Endothelial cell (in vitro differentiated cells): Measurements from ENCODE around the gene UBA5. TPM values are rescaled to one million over a fixed set of nuclear protein-coding genes. Genes with fewer than 3 reads are reported as not detected.
"Not testable (repeated sequence)": the region's sequence is repeated elsewhere in the genome, so short reads cannot be mapped to it uniquely, and the experiment has no call there.

Experiments
- DNase-seq: peaks from one replicate; pipeline ENCODE4 v3.0.0; 2021; ENCODE audit warnings: low spot score
- H3K27ac Mint-ChIP-seq: one replicate; pipeline ENCODE4 v1.8.0; 2021; ENCODE audit warnings: mixed read lengths, inconsistent platforms; ENCODE audit not compliant: unreplicated experiment
- H3K27me3 Mint-ChIP-seq: one replicate; pipeline ENCODE4 v1.8.0; 2021; ENCODE audit warnings: mild to moderate bottlenecking, moderate library complexity, mixed read lengths, inconsistent platforms; ENCODE audit not compliant: unreplicated experiment
- H3K36me3 Mint-ChIP-seq: one replicate; pipeline ENCODE4 v1.8.0; 2021; ENCODE audit warnings: mild to moderate bottlenecking, low read depth, mixed read lengths, inconsistent platforms; ENCODE audit not compliant: unreplicated experiment
- H3K4me1 Mint-ChIP-seq: one replicate; pipeline ENCODE4 v1.8.0; 2021; ENCODE audit warnings: mild to moderate bottlenecking, mixed read lengths, inconsistent platforms; ENCODE audit not compliant: unreplicated experiment
- H3K4me3 Mint-ChIP-seq: one replicate; pipeline ENCODE4 v1.8.0; 2021; ENCODE audit warnings: mild to moderate bottlenecking, mixed read lengths, inconsistent platforms; ENCODE audit not compliant: unreplicated experiment
- H3K9me3 Mint-ChIP-seq: one replicate; pipeline ENCODE4 v1.8.0; 2021; ENCODE audit warnings: mixed read lengths, inconsistent platforms; ENCODE audit not compliant: unreplicated experiment
- CTCF ChIP-seq: fragments of 200-600 bp; sonication (generic); IDR thresholded peaks from one replicate; pipeline ENCODE4 v1.5.0; 2021; ENCODE audit warnings: antibody characterized with exemption; ENCODE audit not compliant: unreplicated experiment
- total RNA-seq: library from RNA; stranded (reverse); fragmentation: NEBNext Ultra II Directional; extraction: Animal tissue kit (Norgen Biotek cat#: 25700); gene quantifications from one replicate; pipeline ENCODE4 v1.2.1, GENCODE V29; 2021; ENCODE audit not compliant: unreplicated experiment

Gene UBA5
- total RNA-seq, 1 donor from 2014 or later, result 53.5 TPM

- H3K4me3 Mint-ChIP-seq, result no peak overlapping the region
Observed at GRCh38 chr3:132638706-132639105, 21.4 kb upstream of the UBA5 start.

GRCh38 chr3:132641427-132641826 lies 18.7 kb upstream of the UBA5 start:
- DNase-seq, H3K4me3 Mint-ChIP-seq, H3K9me3 Mint-ChIP-seq, H3K27me3 Mint-ChIP-seq, H3K27ac Mint-ChIP-seq: not testable (repeated sequence)
- H3K36me3 Mint-ChIP-seq, result peaks cover 12% of the 10 kb centered on the region
- H3K4me1 Mint-ChIP-seq, result peaks cover 22% of the 10 kb centered on the region

More at GRCh38 chr3:132638706-132639105, 21.4 kb upstream of the UBA5 start:
- H3K4me1 Mint-ChIP-seq, result peaks cover 13% of the 10 kb centered on the region
- TF ChIP-seq CTCF, result no peak
- no peak overlapping the region for H3K27ac Mint-ChIP-seq
- H3K27me3 Mint-ChIP-seq, result no peaks in the 10 kb centered on the region
- H3K36me3 Mint-ChIP-seq, result peaks cover 19% of the 10 kb centered on the region
- DNase-seq, result no peak
- no peaks in the 10 kb centered on the region for H3K9me3 Mint-ChIP-seq

- peaks cover 12% of the 10 kb centered on the region for H3K36me3 Mint-ChIP-seq
- H3K27me3 Mint-ChIP-seq, result no peaks in the 10 kb centered on the region
- H3K9me3 Mint-ChIP-seq, result no peaks in the 10 kb centered on the region
- no peak overlapping the region for H3K4me3 Mint-ChIP-seq
- no peak for DNase-seq
- TF ChIP-seq CTCF, result peak; percentile 76
- peaks cover 22% of the 10 kb centered on the region for H3K4me1 Mint-ChIP-seq
- H3K27ac Mint-ChIP-seq, result no peak overlapping the region
Observed at GRCh38 chr3:132641837-132642538, 18.1 kb upstream of the UBA5 start.

GRCh38 chr3:132642539-132642847 lies 17.6 kb upstream of the UBA5 start:
- peaks cover 12% of the 10 kb centered on the region for H3K36me3 Mint-ChIP-seq
- no peak for DNase-seq
- no peak overlapping the region for H3K4me3 Mint-ChIP-seq
- H3K27ac Mint-ChIP-seq, result no peak overlapping the region
- H3K9me3 Mint-ChIP-seq, result no peaks in the 10 kb centered on the region
- H3K27me3 Mint-ChIP-seq, result no peaks in the 10 kb centered on the region
- no peak for TF ChIP-seq CTCF
- peaks cover 25% of the 10 kb centered on the region for H3K4me1 Mint-ChIP-seq

- Mint-ChIP-seq H3K4me3 (no peak overlapping the region), H3K27ac (no peak overlapping the region), H3K27me3 (no peaks in the 10 kb centered on the region), H3K9me3 (no peaks in the 10 kb centered on the region), H3K36me3 (peaks cover 12% of the 10 kb centered on the region), H3K4me1 (peaks cover 25% of the 10 kb centered on the region)
- DNase-seq, result no peak
- no peak for TF ChIP-seq CTCF
Observed at GRCh38 chr3:132643366-132643765, 16.8 kb upstream of the UBA5 start.
